ENCODE results near the gene EDRF1. TPM values are rescaled to one million over a fixed set of nuclear protein-coding genes. Genes with fewer than 3 reads are reported as not detected.

Gene EDRF1
- total RNA-seq, 1 experiment from 2014 or later: 19.9 TPM

DNA sequence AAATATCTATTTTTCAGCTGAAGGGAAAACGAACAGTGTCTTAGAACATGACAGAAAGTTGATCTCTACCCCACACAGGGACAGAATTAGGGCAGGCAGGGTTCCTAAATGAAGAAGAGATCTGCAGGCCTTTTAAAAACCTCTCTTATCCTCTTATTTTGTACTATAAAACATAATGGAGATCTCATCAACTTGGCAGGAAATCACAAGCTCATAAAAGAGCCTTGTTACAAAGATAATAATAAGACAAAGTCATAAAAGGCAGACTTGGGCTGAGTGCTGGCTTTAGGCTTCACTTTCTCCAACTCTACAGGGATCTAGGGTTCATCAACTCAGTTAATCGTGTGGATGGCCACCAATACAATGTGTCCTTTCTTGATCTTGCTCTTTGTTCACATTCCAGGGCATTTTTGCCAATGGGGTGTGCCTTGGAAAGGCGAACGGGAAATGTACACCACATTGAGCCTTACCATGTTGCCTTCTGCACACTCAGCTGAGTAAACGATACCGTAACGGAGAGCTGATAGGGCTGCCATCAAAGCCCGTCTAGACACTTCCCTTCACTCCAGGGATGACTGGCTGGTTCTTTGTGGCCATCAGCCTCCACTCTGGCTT lies 29.4 kb upstream of the EDRF1 start:
- no TSS peak for BruUV-seq (replicated peaks)
- Mint-ChIP-seq H3K4me3 (ENCODE audit: low read depth, unreplicated experiment) (no peak overlapping the region), H3K9me3 (ENCODE audit: low read depth, unreplicated experiment) (no peaks in the 10 kb centered on the region), H3K27me3 (ENCODE audit: unreplicated experiment) (peaks cover 13% of the 10 kb centered on the region), H3K4me1 (ENCODE audit: low read depth, unreplicated experiment) (peaks cover 23% of the 10 kb centered on the region), H3K27ac (ENCODE audit: unreplicated experiment) (no peak overlapping the region), H3K36me3 (ENCODE audit: insufficient read depth, unreplicated experiment) (no peaks in the 10 kb centered on the region)
- CTCF ChIA-PET: no interaction called here
- DNase-seq: no peak
- intact Hi-C loops (cut with micrococcal nuclease; ENCODE audit: unreplicated experiment): loop anchor here (10.0 kb wide), 1 partner anchor 55 kb away; no protein-coding TSS in a partner anchor
- no peak for TF ChIP-seq CTCF (IDR thresholded peaks at IDR 0.05; ENCODE audit: unreplicated experiment)

- H3K27ac Mint-ChIP-seq (ENCODE audit: unreplicated experiment): peak overlapping the region; percentile 11
- H3K36me3 Mint-ChIP-seq (ENCODE audit: insufficient read depth, unreplicated experiment): no peaks in the 10 kb centered on the region
- peaks cover 13% of the 10 kb centered on the region for H3K27me3 Mint-ChIP-seq (ENCODE audit: unreplicated experiment)
- no TSS peak for BruUV-seq (replicated peaks)
- H3K4me1 Mint-ChIP-seq (ENCODE audit: low read depth, unreplicated experiment): peaks cover 23% of the 10 kb centered on the region
- CTCF ChIA-PET: no interaction called here
- TF ChIP-seq CTCF (IDR thresholded peaks at IDR 0.05; ENCODE audit: unreplicated experiment): no peak
- peak; percentile 12 for DNase-seq
- intact Hi-C loops (cut with micrococcal nuclease; ENCODE audit: unreplicated experiment): loop anchor here (10.0 kb wide), 1 partner anchor 57 kb away; no protein-coding TSS in a partner anchor
- peak overlapping the region; percentile 33 for H3K4me3 Mint-ChIP-seq (ENCODE audit: low read depth, unreplicated experiment)
- H3K9me3 Mint-ChIP-seq (ENCODE audit: low read depth, unreplicated experiment): no peaks in the 10 kb centered on the region
These were observed 28.1 kb upstream of the EDRF1 start for GRCh38 chr10:125691160-125691981.

GRCh38 chr10:125692196-125692595 lies 27.3 kb upstream of the EDRF1 start:
- Mint-ChIP-seq H3K9me3 (ENCODE audit: low read depth, unreplicated experiment) (no peaks in the 10 kb centered on the region), H3K27me3 (ENCODE audit: unreplicated experiment) (peaks cover 18% of the 10 kb centered on the region), H3K4me3 (ENCODE audit: low read depth, unreplicated experiment) (no peak overlapping the region), H3K4me1 (ENCODE audit: low read depth, unreplicated experiment) (peaks cover 23% of the 10 kb centered on the region), H3K36me3 (ENCODE audit: insufficient read depth, unreplicated experiment) (no peaks in the 10 kb centered on the region), H3K27ac (ENCODE audit: unreplicated experiment) (no peak overlapping the region)
- no peak for DNase-seq
- CTCF ChIA-PET: no interaction called here
- no TSS peak for BruUV-seq (replicated peaks)
- no peak for TF ChIP-seq CTCF (IDR thresholded peaks at IDR 0.05; ENCODE audit: unreplicated experiment)
- intact Hi-C loops (cut with micrococcal nuclease; ENCODE audit: unreplicated experiment): loop anchor here (10.0 kb wide), 1 partner anchor 57 kb away; no protein-coding TSS in a partner anchor

DNA sequence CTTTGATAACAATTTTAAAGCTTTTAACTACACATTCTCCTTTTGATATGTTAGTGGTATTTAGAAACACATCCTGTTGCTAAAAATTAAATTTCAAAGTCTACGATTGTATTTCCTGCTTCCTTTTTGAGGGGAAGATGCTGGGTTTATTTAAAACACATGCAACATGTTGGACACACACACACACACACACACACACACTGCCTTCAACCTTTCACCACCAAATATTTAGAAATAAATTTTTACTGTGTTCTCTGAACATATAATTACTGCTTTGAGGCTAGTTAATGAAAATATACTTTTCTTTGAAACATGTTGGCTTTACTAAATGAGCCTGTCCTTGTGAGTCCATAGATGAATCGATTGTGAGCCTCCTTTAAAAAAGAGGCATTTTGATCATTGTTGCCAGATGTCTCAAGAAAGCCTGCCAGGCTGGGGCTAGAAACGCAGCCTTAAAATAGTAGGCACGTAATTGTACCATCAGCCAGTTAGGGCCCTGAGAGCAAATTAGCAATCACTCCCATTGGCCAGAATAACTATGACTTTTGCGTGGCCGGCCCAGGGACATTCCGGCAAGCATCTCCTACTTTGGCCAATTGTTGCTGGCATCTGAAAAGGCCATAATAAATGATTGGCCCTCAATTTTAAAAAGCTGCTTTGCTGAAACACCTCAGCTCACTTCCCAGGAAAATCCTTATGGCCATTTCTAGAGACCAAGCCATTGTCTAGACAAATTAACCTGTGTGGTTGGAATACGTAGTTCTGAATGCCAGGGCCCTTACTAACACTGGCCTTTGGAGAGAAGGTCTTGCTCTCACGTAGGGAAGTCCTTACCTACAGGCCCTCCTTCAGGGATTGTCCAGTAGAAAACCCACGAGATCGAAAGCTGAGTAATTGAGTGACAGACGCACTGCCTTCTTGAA lies 26.6 kb upstream of the EDRF1 start:
- no peak for TF ChIP-seq CTCF (IDR thresholded peaks at IDR 0.05; ENCODE audit: unreplicated experiment)
- H3K36me3 Mint-ChIP-seq (ENCODE audit: insufficient read depth, unreplicated experiment): no peaks in the 10 kb centered on the region
- H3K4me3 Mint-ChIP-seq (ENCODE audit: low read depth, unreplicated experiment): no peak overlapping the region
- no peak overlapping the region for H3K27ac Mint-ChIP-seq (ENCODE audit: unreplicated experiment)
- H3K4me1 Mint-ChIP-seq (ENCODE audit: low read depth, unreplicated experiment): peaks cover 23% of the 10 kb centered on the region
- CTCF ChIA-PET: no interaction called here
- no peaks in the 10 kb centered on the region for H3K9me3 Mint-ChIP-seq (ENCODE audit: low read depth, unreplicated experiment)
- DNase-seq: no peak
- peaks cover 25% of the 10 kb centered on the region for H3K27me3 Mint-ChIP-seq (ENCODE audit: unreplicated experiment)
- no TSS peak for BruUV-seq (replicated peaks)
- intact Hi-C loops (cut with micrococcal nuclease; ENCODE audit: unreplicated experiment): loop anchor here (10.0 kb wide), 1 partner anchor 58 kb away; no protein-coding TSS in a partner anchor
